ENCODE measurements around the gene USP44.

Gene USP44

GRCh38 chr12:95557625-95558024, 6.3 kb upstream of the USP44 start:
- TF ChIP-seq CTCF (conservative IDR thresholded peaks at IDR 0.05; ENCODE audit: control insufficient read depth, insufficient read depth, low read depth, low read length): no peak
- no peak for DNase-seq (ENCODE audit: low read depth)
- no peak overlapping the region for H3K4me3 ChIP-seq (ENCODE audit: control insufficient read depth, low read depth, low read length)

GRCh38 chr12:95554532-95555071, 3.3 kb upstream of the USP44 start:
- no peak for DNase-seq (ENCODE audit: low read depth)
- H3K4me3 ChIP-seq (ENCODE audit: control insufficient read depth, low read depth, low read length): no peak overlapping the region
- no peak for TF ChIP-seq CTCF (conservative IDR thresholded peaks at IDR 0.05; ENCODE audit: control insufficient read depth, insufficient read depth, low read depth, low read length)

- no peak for DNase-seq (ENCODE audit: low read depth)
- TF ChIP-seq CTCF (conservative IDR thresholded peaks at IDR 0.05; ENCODE audit: control insufficient read depth, insufficient read depth, low read depth, low read length): no peak
- H3K4me3 ChIP-seq (ENCODE audit: control insufficient read depth, low read depth, low read length): no peak overlapping the region
These were observed 2.1 kb upstream of the USP44 start for GRCh38 chr12:95553197-95553943.

- TF ChIP-seq CTCF (conservative IDR thresholded peaks at IDR 0.05; ENCODE audit: control insufficient read depth, insufficient read depth, low read depth, low read length): no peak
- no peak for DNase-seq (ENCODE audit: low read depth)
- H3K4me3 ChIP-seq (ENCODE audit: control insufficient read depth, low read depth, low read length): no peak overlapping the region
These were observed 739 bp upstream of the USP44 start for GRCh38 chr12:95551913-95552516.

- no peak for DNase-seq (ENCODE audit: low read depth)
- no peak overlapping the region for H3K4me3 ChIP-seq (ENCODE audit: control insufficient read depth, low read depth, low read length)
- TF ChIP-seq CTCF (conservative IDR thresholded peaks at IDR 0.05; ENCODE audit: control insufficient read depth, insufficient read depth, low read depth, low read length): no peak
These were observed 1.7 kb downstream of the USP44 start for GRCh38 chr12:95549392-95550084.

GRCh38 chr12:95548539-95549391, 2.5 kb downstream of the USP44 start:
- H3K4me3 ChIP-seq (ENCODE audit: control insufficient read depth, low read depth, low read length): peak overlapping the region; percentile 43
- no peak for TF ChIP-seq CTCF (conservative IDR thresholded peaks at IDR 0.05; ENCODE audit: control insufficient read depth, insufficient read depth, low read depth, low read length)
- DNase-seq (ENCODE audit: low read depth): no peak
